ENCODE data around the gene MGA.

The MGA gene

GRCh38 chr15:41658689-41659088 is 1.5 kb upstream of the MGA start:
- DNase-seq (ENCODE audit: low read depth) = no peak

DNA sequence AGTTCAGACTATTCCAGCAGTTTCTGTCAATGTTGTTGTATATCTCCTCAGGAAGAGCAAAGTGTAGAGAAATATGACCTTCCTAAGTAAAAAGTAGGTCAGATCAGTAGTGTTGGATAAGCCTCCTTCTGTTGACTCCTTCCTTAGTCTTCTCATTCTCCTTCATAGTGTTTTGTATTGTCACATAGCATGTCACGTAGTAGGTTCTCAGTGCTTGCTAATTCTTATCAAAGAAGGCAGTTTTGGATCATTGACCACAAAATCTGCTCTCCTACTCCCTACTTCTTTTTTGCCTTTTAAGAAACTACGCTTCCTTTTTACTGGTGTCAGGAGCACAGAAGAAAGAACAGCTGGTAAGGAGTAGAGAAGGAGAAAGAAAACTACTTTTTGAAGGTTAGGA is 1.0 kb upstream of the MGA start:
- DNase-seq (ENCODE audit: low read depth) = no peak

DNA sequence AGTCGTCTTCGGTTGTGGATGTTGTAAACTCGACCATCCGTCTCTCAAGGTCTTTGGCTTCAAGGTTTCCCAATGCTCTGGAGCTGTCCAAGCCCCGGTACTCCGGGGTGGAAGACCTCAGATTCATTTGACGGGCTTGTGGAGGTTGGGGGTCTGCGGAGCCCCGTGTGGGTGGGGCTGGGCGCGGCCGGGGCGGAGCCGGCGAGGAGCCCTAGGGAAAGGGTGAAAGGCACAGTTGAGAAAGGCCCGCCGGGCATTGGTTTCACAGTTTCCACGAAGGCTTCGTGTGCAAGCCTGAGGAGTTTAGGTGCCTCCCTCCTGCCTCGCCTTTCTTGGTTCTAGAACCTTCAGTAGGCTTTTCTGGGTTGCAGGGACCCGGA is 360 bp upstream of the MGA start:
- DNase-seq (ENCODE audit: low read depth) = no peak

DNA sequence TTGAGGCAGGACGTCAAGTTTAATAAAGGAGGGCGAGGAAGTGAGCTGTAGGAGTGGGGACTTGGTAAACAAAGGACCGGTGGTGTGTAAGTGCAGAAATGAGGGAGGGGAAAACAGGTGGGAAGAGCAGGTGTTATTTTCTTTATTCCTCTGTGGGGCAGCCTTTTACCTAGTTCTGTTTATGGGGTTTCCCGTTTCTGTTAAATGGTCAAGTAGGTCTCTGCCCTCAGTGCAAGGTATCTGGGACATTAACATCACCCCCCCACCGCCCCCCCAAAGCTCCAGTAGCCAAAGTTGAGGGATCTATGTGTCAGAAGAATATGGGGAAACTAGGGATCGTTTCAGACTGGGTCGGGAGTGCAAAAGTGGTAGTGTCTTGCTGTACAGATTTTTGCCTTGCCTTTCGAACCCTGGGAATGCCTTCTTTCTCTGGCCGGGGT is 893 bp downstream of the MGA start:
- no peak for DNase-seq (ENCODE audit: low read depth)

DNA sequence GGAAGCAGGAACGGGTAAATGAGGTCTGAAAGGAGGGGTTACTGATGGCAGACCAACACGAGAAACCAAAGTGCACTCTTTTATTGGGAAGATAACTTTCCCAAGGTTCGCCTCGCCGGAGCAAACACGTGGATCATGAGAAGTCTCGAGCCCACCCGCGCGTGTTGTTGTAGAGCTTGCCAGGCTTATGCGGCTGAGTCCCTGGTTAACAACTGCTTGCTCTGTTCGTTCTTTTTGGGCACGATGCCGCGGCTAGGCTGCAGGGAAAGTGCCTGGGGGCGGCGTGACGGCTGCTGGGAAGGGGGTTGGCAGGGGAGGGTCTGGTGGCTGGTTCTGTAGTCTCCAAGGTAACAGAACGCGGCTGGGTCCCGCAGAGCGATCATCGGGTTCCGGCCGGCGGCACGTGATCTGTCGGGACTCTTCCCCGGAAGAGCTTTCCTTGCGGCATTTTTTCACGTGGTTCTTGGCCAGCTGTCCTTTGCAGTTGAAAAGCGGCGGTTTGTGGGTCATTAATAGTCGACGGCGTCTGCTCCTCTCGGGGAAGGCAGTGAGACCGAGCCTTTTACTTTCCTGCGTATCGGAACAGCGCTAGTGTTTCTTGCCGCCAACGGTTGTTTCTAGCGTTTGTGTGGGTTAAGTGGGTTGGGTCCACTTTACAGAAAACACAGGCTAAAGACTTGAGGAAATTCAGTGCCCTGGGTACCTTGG is 1.5 kb downstream of the MGA start:
- no peak for DNase-seq (ENCODE audit: low read depth)

DNA sequence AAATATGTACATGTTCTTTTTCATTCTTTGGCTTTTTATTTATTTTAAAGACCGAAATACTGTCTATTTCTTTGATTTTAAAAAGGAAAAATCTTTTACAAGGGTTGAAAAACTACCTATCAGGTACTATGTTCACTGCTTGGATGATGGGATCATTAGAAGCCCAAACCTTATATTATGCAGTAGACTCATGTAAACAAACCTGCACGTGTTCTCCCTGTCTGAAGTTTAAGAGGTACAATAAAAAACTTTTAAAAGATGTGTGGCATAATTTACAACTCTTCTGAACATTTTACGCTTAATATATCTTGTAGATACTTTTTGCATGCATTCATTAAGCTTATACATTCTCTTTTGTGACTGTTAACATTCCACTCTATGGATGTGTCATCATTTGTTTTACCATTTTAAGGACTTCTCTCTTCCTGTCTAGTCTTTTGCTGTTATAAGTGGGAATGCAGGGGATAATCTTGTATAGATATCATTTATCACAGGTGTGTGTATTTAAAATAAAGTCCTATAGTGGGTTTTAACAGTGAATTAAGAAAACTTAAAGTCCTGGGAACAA is 6.2 kb downstream of the MGA start:
- DNase-seq (ENCODE audit: low read depth) = no peak

- no peak for DNase-seq (ENCODE audit: low read depth)
Observed at GRCh38 chr15:41669701-41670100, 9.5 kb downstream of the MGA start.

GRCh38 chr15:41671656-41672648 is 11.7 kb downstream of the MGA start:
- DNase-seq (ENCODE audit: low read depth) = no peak

GRCh38 chr15:41675337-41675736 is 15.1 kb downstream of the MGA start:
- DNase-seq (ENCODE audit: low read depth) = no peak

- DNase-seq (ENCODE audit: low read depth) = no peak
Observed at GRCh38 chr15:41678742-41679141, 18.5 kb downstream of the MGA start.

DNA sequence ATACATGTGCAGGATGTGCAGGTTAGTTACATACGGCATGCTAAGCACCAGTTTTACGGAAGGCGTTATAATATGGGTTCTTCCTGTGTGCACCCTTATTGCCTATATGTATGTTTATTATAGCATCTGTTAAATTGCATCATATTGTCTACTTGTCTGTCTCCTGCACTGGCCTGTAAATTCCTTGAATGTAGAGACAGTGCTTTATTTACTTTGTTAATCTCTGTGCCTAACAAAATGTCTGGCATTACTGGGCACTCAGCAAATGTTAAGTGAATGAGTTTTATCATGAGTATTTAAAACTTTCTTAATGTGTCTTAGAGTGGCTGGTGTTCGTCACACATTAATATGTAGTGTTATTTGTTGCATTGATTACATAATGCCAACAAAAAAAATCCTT is 23.8 kb downstream of the MGA start:
- no peak for DNase-seq (ENCODE audit: low read depth)

- no peak for DNase-seq (ENCODE audit: low read depth)
Observed at GRCh38 chr15:41688671-41689070, 28.5 kb downstream of the MGA start.

- no peak for DNase-seq (ENCODE audit: low read depth)
Observed at GRCh38 chr15:41689083-41689482, 28.9 kb downstream of the MGA start.

DNA sequence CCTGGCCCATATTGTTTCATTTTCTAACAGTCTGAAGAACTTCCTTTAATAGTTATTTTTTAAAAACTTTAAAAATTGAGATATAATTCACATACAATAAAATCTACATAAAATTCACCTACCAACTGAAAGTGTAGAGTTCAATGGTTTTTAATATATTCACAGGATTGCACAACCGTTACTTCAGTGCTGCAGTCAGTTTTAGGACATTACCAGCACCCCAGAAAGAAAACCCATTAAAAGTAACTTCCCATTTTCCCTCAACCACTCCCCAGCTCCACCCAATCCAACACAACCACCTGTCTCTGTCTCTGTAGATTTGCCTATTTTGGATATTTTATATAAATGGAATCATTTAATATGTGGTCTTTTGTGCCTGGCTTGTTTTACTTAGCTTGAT is 29.6 kb downstream of the MGA start:
- no peak for DNase-seq (ENCODE audit: low read depth)

DNA sequence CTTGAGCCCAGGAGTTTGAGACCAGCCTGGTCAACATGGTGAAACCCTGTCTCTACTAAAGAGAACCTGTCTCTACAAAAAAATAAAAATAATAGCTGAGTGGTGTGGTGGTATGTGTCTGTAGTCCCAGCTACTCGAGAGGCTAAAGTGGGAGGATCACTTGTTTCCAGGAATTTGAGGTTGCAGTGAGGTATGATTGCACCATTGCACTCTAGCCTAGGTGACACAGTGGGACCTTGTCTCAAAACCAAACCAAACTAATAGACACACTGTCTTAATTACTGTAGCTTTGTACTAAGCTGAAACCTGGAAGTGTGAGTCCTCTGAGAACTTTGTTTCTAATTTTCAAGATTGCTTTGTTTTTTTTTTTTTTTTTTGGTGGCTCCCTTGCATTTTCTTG is 30.4 kb downstream of the MGA start:
- DNase-seq (ENCODE audit: low read depth) = no peak

- no peak for DNase-seq (ENCODE audit: low read depth)
Observed at GRCh38 chr15:41691471-41691870, 31.3 kb downstream of the MGA start.

DNA sequence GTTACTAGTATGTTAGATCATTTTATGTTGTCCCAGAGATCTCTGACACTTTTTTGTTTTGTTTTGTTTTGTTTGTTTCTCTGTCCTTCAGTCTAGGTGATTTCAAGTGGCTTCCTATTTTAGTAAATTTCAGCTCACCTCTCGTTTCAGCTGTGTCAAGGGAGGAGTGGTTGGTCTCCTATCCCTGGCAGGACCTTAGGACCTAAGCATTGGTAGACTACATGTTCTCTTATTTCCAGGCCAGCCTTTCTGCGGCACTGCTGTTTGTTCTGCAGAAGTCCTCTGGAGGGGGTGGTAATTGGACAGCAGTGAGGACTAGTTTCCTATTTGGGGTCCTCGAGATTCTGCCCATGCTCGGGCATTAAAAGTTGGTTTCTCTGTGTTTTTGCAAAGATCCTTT is 31.8 kb downstream of the MGA start:
- DNase-seq (ENCODE audit: low read depth) = no peak

- no peak for DNase-seq (ENCODE audit: low read depth)
Observed at GRCh38 chr15:41693757-41694156, 33.6 kb downstream of the MGA start.

GRCh38 chr15:41695750-41696436 is 35.7 kb downstream of the MGA start:
- DNase-seq (ENCODE audit: low read depth) = peak; percentile 27

GRCh38 chr15:41698779-41699178 is 38.6 kb downstream of the MGA start:
- DNase-seq (ENCODE audit: low read depth) = no peak

DNA sequence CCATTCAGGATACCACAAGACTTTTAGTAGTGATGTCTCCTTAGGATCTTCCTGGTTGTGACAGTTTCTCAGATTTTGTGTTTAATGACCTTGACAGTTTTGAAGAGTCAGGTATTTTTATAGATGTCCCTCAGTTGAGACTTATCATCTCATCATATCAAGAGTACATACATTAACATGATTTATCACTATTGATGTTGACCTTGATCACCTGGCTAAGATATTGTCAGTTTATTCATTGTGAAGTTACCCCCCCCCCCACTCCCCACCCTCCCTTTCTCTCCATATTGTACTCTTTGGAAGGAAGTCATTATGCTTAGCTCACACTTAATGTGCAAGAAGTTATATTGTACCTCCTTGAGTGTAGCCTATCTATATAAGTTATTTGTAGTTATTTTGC is 42.9 kb downstream of the MGA start:
- no peak for DNase-seq (ENCODE audit: low read depth)

- DNase-seq (ENCODE audit: low read depth) = no peak
Observed at GRCh38 chr15:41713047-41713446, 52.8 kb downstream of the MGA start.
